ENCODE measurements around the gene ZNF575.
"Not testable (repeated sequence)": the region's sequence is repeated elsewhere in the genome, so short reads cannot be mapped to it uniquely, and the experiment has no call there.

The ZNF575 gene

DNA sequence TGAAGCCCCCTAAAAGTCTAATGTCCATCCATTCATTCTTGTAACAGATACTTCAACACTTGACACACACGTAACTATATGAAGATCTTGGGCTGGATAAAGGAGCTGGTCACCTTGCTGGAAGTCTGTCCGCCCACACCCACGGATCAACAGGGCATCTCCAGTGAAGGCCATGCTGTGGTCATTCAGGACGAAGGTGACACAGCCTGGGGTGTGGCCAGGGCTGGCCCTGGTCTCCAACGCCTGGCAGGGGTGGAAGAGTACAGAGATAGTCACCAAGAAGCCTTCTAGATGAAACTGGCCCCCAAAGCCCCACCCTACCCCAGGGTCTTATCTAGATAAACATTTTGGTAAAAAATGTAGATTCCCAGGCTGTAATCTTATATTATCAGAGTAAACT lies 21.7 kb upstream of the ZNF575 start:
- DNase-seq (ENCODE audit: low spot score), result no peak

GRCh38 chr19:43512399-43512798 lies 20.6 kb upstream of the ZNF575 start:
- not testable (repeated sequence) for DNase-seq (ENCODE audit: low spot score)

DNA sequence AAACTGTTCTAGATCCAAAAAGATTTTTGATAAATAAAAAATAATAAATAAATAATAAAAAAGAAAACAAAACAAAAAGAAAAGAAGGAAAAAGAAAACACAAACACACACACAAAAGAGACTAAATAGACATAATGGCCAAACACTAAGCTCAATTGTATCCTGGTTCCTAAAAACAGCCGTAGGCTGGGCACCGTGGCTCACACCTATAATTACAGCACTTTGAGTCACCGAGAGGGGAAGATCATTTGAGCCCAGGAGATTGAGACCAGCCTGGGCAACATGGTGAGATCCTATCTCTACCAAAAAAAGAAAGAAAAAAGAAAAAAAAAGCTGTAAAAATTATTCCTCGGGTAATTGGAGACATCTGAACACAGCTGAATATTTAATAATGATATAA lies 14.9 kb upstream of the ZNF575 start:
- no peak for DNase-seq (ENCODE audit: low spot score)

GRCh38 chr19:43519436-43520088 lies 13.4 kb upstream of the ZNF575 start:
- DNase-seq (ENCODE audit: low spot score), result peak; percentile 81

GRCh38 chr19:43522929-43523328 lies 10.1 kb upstream of the ZNF575 start:
- DNase-seq (ENCODE audit: low spot score), result no peak

GRCh38 chr19:43523696-43524095 lies 9.3 kb upstream of the ZNF575 start:
- DNase-seq (ENCODE audit: low spot score), result not testable (repeated sequence)

DNA sequence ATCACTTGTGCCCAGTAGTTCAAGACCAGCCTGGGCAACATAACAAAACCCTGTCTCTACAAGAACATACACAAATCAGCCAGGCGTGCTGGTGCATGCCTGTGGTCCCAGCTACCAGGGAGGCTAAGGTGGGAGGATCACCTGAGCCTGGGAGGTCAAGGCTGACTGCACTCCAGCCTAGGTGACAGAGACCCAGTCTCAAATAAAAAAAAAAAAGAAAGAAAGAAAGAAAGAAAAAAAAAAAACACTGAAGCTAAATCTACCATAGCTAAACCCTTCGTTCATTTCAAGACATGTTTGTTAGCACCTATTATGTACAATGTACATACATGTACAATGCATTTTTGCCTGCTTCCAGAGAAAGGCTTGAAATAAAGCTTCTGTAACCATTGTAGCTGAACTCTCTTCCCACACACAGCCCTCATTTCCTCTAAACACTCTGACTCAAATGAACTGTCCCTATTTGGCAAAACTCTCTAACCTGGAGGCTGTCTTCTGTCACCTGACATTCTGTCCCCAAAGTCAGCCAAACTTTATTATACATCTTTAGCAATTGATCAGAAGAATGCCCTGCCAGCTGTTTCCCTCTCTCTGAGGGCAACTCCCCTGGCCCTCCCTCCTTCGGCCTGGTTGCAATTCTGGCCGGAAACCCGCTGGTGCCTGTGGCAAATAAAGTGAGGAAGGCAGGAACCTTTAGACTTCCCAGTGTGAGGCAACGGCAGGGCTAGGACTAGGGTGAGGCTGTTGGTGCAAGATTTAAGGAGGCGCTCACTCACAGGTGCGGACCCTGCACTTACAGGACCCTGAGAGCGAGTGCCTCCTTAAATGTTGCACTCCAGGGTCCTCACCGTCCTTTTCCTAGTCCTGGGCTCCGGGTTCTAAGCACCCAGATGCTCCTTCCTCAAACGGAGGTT lies 7.8 kb upstream of the ZNF575 start:
- peak; percentile 51 for DNase-seq (ENCODE audit: low spot score)

- DNase-seq (ENCODE audit: low spot score), result no peak
Measured at GRCh38 chr19:43525836-43526771, 6.9 kb upstream of the ZNF575 start.

GRCh38 chr19:43526884-43527859 lies 5.8 kb upstream of the ZNF575 start, which contains the start of gene ETHE1:
Gene ETHE1, minus strand, starts transcription at chr19:43527201. Its CDS starts 24 bp downstream, at chr19:43527177.
- peak; percentile 58 for DNase-seq (ENCODE audit: low spot score)

DNA sequence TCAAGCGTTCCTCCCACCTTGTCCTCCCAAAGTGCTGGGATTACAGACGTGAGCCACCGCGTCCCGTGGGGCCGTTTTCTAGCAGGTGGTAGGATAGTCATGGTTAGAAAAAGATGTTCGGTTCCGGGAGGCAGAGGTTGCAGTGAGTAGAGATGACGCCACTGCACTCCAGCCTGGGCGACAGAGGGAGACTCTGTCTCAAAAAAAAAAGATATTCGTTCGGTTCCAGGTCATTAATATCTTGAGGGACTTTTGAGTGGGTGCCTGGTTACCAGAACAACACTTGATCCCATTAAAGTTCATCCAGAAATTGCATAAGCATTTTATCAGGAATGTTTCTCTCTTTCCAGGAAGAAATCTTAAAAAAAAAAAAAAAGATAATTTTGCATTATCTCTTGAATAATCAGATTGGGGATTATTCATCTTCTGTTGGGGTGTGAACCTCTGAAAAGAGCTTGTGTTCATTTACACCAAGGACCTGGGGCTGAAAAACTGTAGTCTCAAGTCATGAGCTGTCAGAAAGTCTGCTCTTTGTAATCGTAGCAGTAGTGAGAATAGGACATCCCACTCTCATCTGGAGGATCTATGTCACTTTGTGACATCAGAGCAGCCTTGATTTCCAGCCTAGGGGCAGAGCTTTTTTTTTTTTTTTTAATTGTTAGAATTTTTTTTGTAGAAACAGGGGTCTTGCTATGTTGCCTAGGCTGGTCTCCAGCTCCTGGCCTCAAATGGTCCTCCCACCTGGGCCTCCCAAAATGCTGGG lies 4.9 kb upstream of the ZNF575 start:
- no peak for DNase-seq (ENCODE audit: low spot score)

GRCh38 chr19:43532571-43532961 lies 422 bp upstream of the ZNF575 start:
- no peak for DNase-seq (ENCODE audit: low spot score)

GRCh38 chr19:43533546-43534304 lies 737 bp downstream of the ZNF575 start:
- DNase-seq (ENCODE audit: low spot score), result peak; percentile 95

- DNase-seq (ENCODE audit: low spot score), result peak; percentile 31
Measured at GRCh38 chr19:43534305-43534815, 1.4 kb downstream of the ZNF575 start.

- peak; percentile 52 for DNase-seq (ENCODE audit: low spot score)
Measured at GRCh38 chr19:43534816-43535761, 2.1 kb downstream of the ZNF575 start.

- DNase-seq (ENCODE audit: low spot score), result no peak
Measured at GRCh38 chr19:43538922-43539321, 5.9 kb downstream of the ZNF575 start.

- DNase-seq (ENCODE audit: low spot score), result no peak
Measured at GRCh38 chr19:43540381-43540780, 7.4 kb downstream of the ZNF575 start.

- DNase-seq (ENCODE audit: low spot score), result no peak
Measured at GRCh38 chr19:43541920-43542650, 9.1 kb downstream of the ZNF575 start.
